ENCODE results near the gene CPA5.

CPA5 gene

DNA sequence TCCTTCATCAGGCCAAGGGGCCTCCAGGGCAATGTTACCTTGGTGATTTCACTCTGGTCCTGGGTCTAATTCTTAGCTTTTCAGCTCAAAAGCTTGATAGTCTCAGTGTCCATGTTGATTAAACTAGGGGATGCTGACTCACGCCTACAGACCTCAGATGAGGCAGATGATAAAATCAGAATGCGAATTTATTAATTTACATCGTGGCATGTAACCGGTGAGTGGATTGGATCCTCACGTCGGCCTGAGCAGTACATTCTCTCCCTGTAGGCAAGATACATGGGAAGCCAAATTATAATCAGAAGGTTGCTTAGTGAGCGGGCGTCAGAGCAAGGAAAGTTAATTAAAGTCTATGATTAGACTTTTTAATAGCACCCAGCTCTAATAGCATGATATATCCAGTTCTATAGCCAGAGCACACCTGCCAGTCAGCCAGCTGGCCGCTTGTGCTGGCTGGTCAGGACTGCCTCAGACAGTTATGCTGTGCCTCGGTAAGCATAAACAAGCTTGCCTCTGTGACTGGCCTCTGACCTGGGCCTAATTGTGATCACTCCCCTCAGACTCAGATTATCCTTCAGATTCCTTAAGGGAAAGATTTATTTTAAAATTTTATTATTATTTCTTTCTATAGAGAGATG lies 20.2 kb upstream of the CPA5 start:
- DNase-seq (ENCODE audit: low spot score): no peak
- in situ Hi-C loops (cut with MboI; ENCODE audit: low pct_unique_long_range_greater_than_20kb, low sequenced_read_pairs, unreplicated experiment): no loop called here
- TF ChIP-seq, protein P1, sequence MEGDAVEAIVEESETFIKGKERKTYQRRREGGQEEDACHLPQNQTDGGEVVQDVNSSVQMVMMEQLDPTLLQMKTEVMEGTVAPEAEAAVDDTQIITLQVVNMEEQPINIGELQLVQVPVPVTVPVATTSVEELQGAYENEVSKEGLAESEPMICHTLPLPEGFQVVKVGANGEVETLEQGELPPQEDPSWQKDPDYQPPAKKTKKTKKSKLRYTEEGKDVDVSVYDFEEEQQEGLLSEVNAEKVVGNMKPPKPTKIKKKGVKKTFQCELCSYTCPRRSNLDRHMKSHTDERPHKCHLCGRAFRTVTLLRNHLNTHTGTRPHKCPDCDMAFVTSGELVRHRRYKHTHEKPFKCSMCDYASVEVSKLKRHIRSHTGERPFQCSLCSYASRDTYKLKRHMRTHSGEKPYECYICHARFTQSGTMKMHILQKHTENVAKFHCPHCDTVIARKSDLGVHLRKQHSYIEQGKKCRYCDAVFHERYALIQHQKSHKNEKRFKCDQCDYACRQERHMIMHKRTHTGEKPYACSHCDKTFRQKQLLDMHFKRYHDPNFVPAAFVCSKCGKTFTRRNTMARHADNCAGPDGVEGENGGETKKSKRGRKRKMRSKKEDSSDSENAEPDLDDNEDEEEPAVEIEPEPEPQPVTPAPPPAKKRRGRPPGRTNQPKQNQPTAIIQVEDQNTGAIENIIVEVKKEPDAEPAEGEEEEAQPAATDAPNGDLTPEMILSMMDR (IDR thresholded peaks at IDR 0.05; ENCODE audit: extremely low read depth, insufficient read depth, missing control alignments): no peak

DNA sequence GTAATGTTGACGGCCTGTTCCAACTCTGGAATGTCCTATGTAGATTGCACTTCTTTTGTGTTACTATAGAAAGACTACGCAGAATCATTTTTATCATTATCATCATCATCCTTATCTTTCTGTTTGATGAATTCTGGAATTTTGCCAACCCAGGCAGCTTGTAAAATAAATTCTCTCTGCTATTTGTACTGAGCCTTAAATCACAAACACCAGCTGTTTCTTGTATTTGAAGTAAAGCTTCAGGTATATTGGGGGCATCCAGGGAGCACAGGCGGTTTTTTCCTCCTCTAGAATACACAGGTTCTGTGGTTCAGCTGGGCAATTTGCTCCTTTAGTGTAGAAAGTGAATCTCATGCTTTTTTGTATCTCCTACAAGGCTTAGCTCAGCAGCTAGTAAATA lies 14.9 kb upstream of the CPA5 start:
- no peak for DNase-seq (ENCODE audit: low spot score)
- in situ Hi-C loops (cut with MboI; ENCODE audit: low pct_unique_long_range_greater_than_20kb, low sequenced_read_pairs, unreplicated experiment): no loop called here
- TF ChIP-seq, protein P1 (IDR thresholded peaks at IDR 0.05; ENCODE audit: extremely low read depth, insufficient read depth, missing control alignments): no peak

DNA sequence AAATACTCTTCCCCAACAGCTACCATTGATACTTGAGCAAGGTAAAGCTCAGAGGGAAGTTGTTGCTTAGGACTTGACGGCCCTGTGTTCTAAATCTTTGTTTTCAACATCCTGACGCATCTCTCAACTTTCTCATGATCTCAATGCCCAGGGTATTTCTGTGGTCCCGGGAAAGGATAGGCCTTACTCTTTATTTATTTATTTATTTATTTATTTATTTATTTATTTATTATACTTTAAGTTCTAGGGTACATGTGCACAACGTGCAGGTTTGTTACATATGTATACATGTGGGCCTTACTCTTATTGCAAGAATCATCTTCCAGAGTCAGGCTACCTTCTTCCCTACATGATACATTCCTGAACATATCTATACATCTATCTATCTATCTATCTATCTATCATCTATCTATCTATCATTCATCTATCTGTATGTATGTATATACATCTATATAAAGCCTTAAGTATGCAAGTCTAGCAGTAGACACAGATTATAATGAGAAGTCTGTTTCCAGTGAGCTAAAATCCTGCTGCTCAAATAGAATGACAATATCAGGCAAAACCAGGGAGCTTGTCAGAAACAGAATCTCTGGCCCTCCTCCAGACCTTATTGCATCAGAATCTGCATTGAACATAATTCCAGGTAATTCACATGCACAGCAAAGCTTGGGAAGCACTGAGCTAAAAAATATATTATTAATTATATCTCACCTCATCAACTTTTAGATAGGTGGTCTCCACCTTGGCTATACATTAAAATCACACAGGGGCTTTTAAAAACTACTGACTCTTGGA lies 12.2 kb upstream of the CPA5 start:
- TF ChIP-seq, protein P1 (IDR thresholded peaks at IDR 0.05; ENCODE audit: extremely low read depth, insufficient read depth, missing control alignments): no peak
- no peak for DNase-seq (ENCODE audit: low spot score)
- in situ Hi-C loops (cut with MboI; ENCODE audit: low pct_unique_long_range_greater_than_20kb, low sequenced_read_pairs, unreplicated experiment): no loop called here

DNA sequence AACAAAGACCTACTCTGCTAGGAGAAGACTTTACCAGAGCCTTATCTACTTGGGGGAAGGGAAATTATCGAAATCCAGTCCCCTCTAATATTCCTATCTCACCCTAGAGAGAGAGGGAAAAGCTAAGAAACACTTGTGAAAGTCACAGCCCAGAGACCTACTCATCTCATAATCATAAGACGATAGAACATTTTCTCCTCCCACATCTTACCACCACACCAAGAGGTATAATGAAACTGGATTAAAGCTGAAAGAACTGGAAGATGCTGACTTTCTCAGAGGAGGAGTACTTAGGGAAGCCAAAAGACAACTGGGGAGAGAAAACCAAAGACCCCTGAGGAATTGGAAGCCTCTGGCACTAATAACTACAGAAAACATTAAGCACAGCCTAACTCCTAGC lies 10.8 kb upstream of the CPA5 start:
- no peak for DNase-seq (ENCODE audit: low spot score)
- TF ChIP-seq, protein P1 (IDR thresholded peaks at IDR 0.05; ENCODE audit: extremely low read depth, insufficient read depth, missing control alignments): no peak
- in situ Hi-C loops (cut with MboI; ENCODE audit: low pct_unique_long_range_greater_than_20kb, low sequenced_read_pairs, unreplicated experiment): no loop called here

DNA sequence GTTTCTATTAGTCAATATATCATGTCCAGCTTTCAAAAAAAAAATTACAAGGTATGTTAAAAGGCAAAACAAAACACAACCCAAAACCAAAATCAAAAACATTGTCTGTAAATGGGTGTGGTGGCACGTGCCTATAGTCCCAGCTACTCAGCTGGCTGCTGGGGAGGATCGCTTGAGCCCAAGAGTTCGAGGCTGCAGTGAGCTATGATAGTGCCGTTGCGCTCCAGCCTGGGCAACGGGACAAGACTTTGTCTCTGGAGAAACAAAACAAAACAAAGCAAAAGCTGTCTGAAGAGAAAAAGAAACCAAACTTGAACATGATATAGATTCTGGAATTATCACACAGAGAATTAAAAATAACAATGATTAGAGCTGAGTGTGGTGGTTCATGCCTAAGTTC lies 10.3 kb upstream of the CPA5 start:
- DNase-seq (ENCODE audit: low spot score): no peak

DNA sequence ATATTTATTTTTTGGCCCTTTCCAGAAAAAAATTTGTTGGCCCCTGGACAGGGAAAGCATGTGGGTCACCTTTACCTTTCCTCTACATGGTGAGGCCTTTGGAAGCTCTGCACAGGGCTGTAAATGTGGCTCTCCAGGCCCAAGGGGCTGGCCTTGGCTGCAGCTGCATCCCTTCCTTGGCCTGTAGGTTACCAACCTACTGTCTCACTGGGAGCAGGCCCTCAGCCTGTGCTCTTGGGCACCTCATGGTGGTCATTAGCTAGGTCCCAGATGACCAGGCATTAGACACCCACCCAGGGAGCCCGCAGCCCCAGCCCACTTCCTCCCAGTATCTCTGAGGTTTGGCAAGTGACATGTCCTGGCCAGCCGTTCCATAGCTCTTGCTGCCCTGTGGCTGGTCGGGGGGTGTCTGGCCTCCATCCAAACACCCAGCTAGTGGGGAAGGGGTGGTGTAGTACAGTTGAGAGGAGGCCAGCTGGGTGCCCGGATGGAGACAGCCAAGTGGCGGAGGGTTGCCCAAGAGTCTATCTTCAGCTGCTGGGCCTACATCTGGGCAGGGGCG lies 7.1 kb upstream of the CPA5 start:
- no peak for DNase-seq (ENCODE audit: low spot score)
- in situ Hi-C loops (cut with MboI; ENCODE audit: low pct_unique_long_range_greater_than_20kb, low sequenced_read_pairs, unreplicated experiment): no loop called here
- TF ChIP-seq, protein P1 (IDR thresholded peaks at IDR 0.05; ENCODE audit: extremely low read depth, insufficient read depth, missing control alignments): no peak

More for the DNA sequence above, 10.3 kb upstream of the CPA5 start:
- TF ChIP-seq, protein P1 (IDR thresholded peaks at IDR 0.05; ENCODE audit: extremely low read depth, insufficient read depth, missing control alignments): no peak
- in situ Hi-C loops (cut with MboI; ENCODE audit: low pct_unique_long_range_greater_than_20kb, low sequenced_read_pairs, unreplicated experiment): no loop called here

All from GM13977 (cell line).